A549 (cell line): ENCODE data around the gene ALDH16A1. TPM values are rescaled to one million over a fixed set of nuclear protein-coding genes. Genes with fewer than 3 reads are reported as not detected.
A peak's percentile ranks its signal among the peaks of the same experiment; 100 is the strongest.

Experiments used
- ATAC-seq, 2 experiments: fragments of 200-7000 bp in 1 of 2; fragments of >200 bp in 1 of 2; cut with Nextera tagmentation in 1 of 2; cut with Tn5 transposase in 1 of 2; 3 replicates each; pipeline versions ENCODE4 v1.8.0 to v1.9.1; 2018 to 2020; ENCODE audit warnings: mild to moderate bottlenecking in 1 of 2, moderate library complexity in 1 of 2
- CTCF ChIA-PET: fragments of 300-600 bp; sonication (Branson Sonifier 250); formaldehyde crosslinking; extraction: SDS; loops from one replicate; lab custom pipeline; 2021; ENCODE audit warnings: antibody characterized with exemption, inconsistent platforms; lab: Yijun Ruan, JAX
- POLR2A ChIA-PET: fragments of 350-600 bp; formaldehyde crosslinking; extraction: SDS; loops from one replicate; lab custom pipeline; 2021; ENCODE audit warnings: antibody characterized with exemption, inconsistent platforms; lab: Yijun Ruan, JAX
- DNase-seq, 2 experiments: peaks; one replicate each; pipeline versions ENCODE4 v3.0.0 to v3.0.0-alpha.2; 2011 to 2016; ENCODE audit warnings: low read depth in 1 of 2, low spot score in 1 of 2
- FAIRE-seq: peaks from 2 replicates; lab custom pipeline; 2011; peaks lifted over from hg19 to GRCh38; lab: Jason Lieb, UNC
- H3K27ac ChIP-seq, 2 experiments: fragments of >200 bp; sonication (Bioruptor Twin); formaldehyde crosslinking; 3 replicates each; pipeline ENCODE4 v1.5.1; 2016 to 2017
- H3K4me1 ChIP-seq: fragments of >200 bp; sonication (Bioruptor Twin); formaldehyde crosslinking; 3 replicates; pipeline ENCODE4 v1.6.1; 2016
- H3K4me2 ChIP-seq: fragments of >200 bp; sonication (Bioruptor Twin); formaldehyde crosslinking; 3 replicates; pipeline ENCODE4 v1.6.1; 2016
- H3K4me3 ChIP-seq: fragments of >200 bp; sonication (Bioruptor Twin); formaldehyde crosslinking; 3 replicates; pipeline ENCODE4 v1.5.1; 2016
- H3K9me3 ChIP-seq: fragments of >200 bp; sonication (Bioruptor Twin); formaldehyde crosslinking; 3 replicates; pipeline ENCODE4 v1.6.1; 2016
- CEBPB ChIP-seq, 2 experiments: fragments of >200 bp in 1 of 2; sonication (Bioruptor Twin) in 1 of 2; formaldehyde crosslinking in 1 of 2; IDR thresholded peaks; 2 replicates each; pipeline ENCODE4 v1.6.1; 2012 to 2016
- CTCF ChIP-seq: fragments of >200 bp; sonication (Bioruptor Twin); formaldehyde crosslinking; IDR thresholded peaks from 3 replicates; pipeline ENCODE4 v1.5.1; 2016
- E2F6 ChIP-seq: IDR thresholded peaks from 2 replicates; pipeline ENCODE4 v1.6.1; 2012; ENCODE audit warnings: low read depth, borderline replicate concordance
- EHMT2 ChIP-seq: fragments of 200-600 bp; sonication (generic); IDR thresholded peaks from 2 replicates; pipeline ENCODE4 v1.6.1; 2016; ENCODE audit warnings: antibody characterized with exemption, low read depth, mild to moderate bottlenecking, moderate library complexity
- HOXB5 ChIP-seq: fragments of 250-450 bp; sonication (Bioruptor Pico); IDR thresholded peaks from 2 replicates; pipeline ENCODE4 v1.5.0; 2020; ENCODE audit warnings: mild to moderate bottlenecking, moderate library complexity
- JUNB ChIP-seq: fragments of >200 bp; sonication (Bioruptor Twin); formaldehyde crosslinking; IDR thresholded peaks from 2 replicates; pipeline ENCODE4 v1.6.1; 2016
- KDM1A ChIP-seq: fragments of 200-600 bp; sonication (generic); IDR thresholded peaks from 2 replicates; pipeline ENCODE4 v1.6.1; 2016; ENCODE audit warnings: low read depth, mild to moderate bottlenecking
- MAZ ChIP-seq: fragments of 150-350 bp; IDR thresholded peaks from 2 replicates; pipeline ENCODE4 v1.6.1; 2014; ENCODE audit warnings: antibody characterized with exemption, low read depth, low read length, borderline replicate concordance
- PHF8 ChIP-seq: fragments of 200-600 bp; sonication (generic); IDR thresholded peaks from 2 replicates; pipeline ENCODE4 v1.6.1; 2016; ENCODE audit warnings: low read depth, mild to moderate bottlenecking, antibody characterized with exemption, moderate library complexity, borderline replicate concordance
- RAD21 ChIP-seq, 2 experiments: fragments of >200 bp in 1 of 2; sonication (Bioruptor Twin) in 1 of 2; formaldehyde crosslinking in 1 of 2; IDR thresholded peaks in 1 of 2; conservative IDR thresholded peaks in 1 of 2; 2 replicates in 1 of 2; 3 replicates in 1 of 2; pipeline ENCODE4 v1.6.1; 2012 to 2018; ENCODE audit warnings: inconsistent platforms in 1 of 2
- RCOR1 ChIP-seq: fragments of 150-350 bp; IDR thresholded peaks from 2 replicates; pipeline ENCODE4 v1.6.1; 2014; ENCODE audit warnings: antibody characterized with exemption, low read length, low read depth
- RFX5 ChIP-seq: fragments of 450-650 bp; IDR thresholded peaks from 2 replicates; pipeline ENCODE4 v1.7.1; 2014; ENCODE audit warnings: antibody characterized with exemption, mild to moderate bottlenecking, moderate library complexity
- RNF2 ChIP-seq: fragments of 200-600 bp; sonication (generic); IDR thresholded peaks from 2 replicates; pipeline ENCODE4 v1.6.1; 2016; ENCODE audit warnings: low read depth, mild to moderate bottlenecking, antibody characterized with exemption, moderate library complexity, borderline replicate concordance
- SMC3 ChIP-seq: fragments of >200 bp; sonication (Bioruptor Twin); formaldehyde crosslinking; IDR thresholded peaks from 3 replicates; pipeline ENCODE4 v1.6.1; 2018; ENCODE audit warnings: inconsistent platforms
- ZC3H11A ChIP-seq: fragments of 450-650 bp; IDR thresholded peaks from 2 replicates; pipeline ENCODE4 v1.6.1; 2014; ENCODE audit warnings: antibody characterized with exemption, mild to moderate bottlenecking
- ZFP36 ChIP-seq: fragments of 450-650 bp; IDR thresholded peaks from 2 replicates; pipeline ENCODE4 v1.6.1; 2014; ENCODE audit warnings: borderline replicate concordance; ENCODE audit not compliant: partially characterized antibody
- WGBS: methylation state at CpG from one replicate; pipeline ENCODE4 v1.1.6; 2017; ENCODE audit errors: missing lambda C conversion rate; 5-methylcytosine and 5-hydroxymethylcytosine counted together
- polyA plus RNA-seq, 4 experiments: library from polyadenylated mRNA; depleted of rRNA in 3 of 4; stranded (reverse); fragments of >200 nt; fragmentation: RNase III in 1 of 4; extraction: RNeasy Plus Mini Kit Qiagen cat#74134 plus additional on column Dnase treatment in 1 of 4; gene quantifications; 2 replicates in 3 of 4; 3 replicates in 1 of 4; pipeline ENCODE4 v1.2.3, GENCODE V29; 2011 to 2017

Gene ALDH16A1
- polyA plus RNA-seq, 2 of the 4 experiments (the other 2 are of a cell fraction), result 10.2 to 23.0 TPM

- H3K9me3 ChIP-seq, result no peaks in the 10 kb centered on the region
- ATAC-seq (peak; percentile 70 to 88), FAIRE-seq (no peak), DNase-seq (peak; percentile 80 to 82)
- H3K4me3 ChIP-seq, result no peak overlapping the region
- ChIA-PET POLR2A (interaction anchor here (0.5 to 1.2 kb wide), 6 partner anchors 12 to 199 kb away, joined by 3 to 12 read pairs (median 4); partner anchors contain the start of genes ALDH16A1 and RPS11), CTCF (interaction anchor here (0.5 to 5.0 kb wide), 18 partner anchors 9 to 250 kb away, joined by 3 to 97 read pairs (median 4); partner anchors contain the start of genes ALDH16A1 and PIH1D1)
- H3K27ac ChIP-seq, result peak overlapping the region; percentile 25 to 62; a peak in 3 of 6 replicates
- WGBS, result 45% methylated on average over 27 of the region's 27 CpGs
- peaks cover 21% of the 10 kb centered on the region for H3K4me1 ChIP-seq
- peak in 1 of 2 experiments; percentile 31; a peak in 3 of 5 replicates for TF ChIP-seq RAD21 (conservative IDR thresholded peaks at IDR 0.05 in 1 of 2, IDR thresholded peaks at IDR 0.05 in 1 of 2)
- TF ChIP-seq JUNB, result no peak
- 0 out of 2 replicates have a peak, but pooled peaks have one; percentile 42 for TF ChIP-seq MAZ
- TF ChIP-seq HOXB5, result no peak
- no peak for TF ChIP-seq RNF2
- peak; percentile 50 for TF ChIP-seq CTCF
- TF ChIP-seq SMC3, result peak; percentile 41; the same call in 2 of the 3 replicates
- TF ChIP-seq ZFP36, result peak; percentile 19
- TF ChIP-seq KDM1A, result no peak
- TF ChIP-seq E2F6, result 0 out of 2 replicates have a peak, but pooled peaks have one; percentile 26
- TF ChIP-seq PHF8, result no peak
- H3K4me2 ChIP-seq, result peak overlapping the region; percentile 70
Observed at GRCh38 chr19:49475995-49476880, 23.2 kb downstream of the ALDH16A1 start.

- CTCF ChIA-PET, result interaction anchor here (0.6 to 2.1 kb wide), 5 partner anchors 7 to 67 kb away, joined by 3 to 8 read pairs (median 4); partner anchors contain the start of gene RPL13A
- Histone ChIP-seq H3K4me2 (no peak overlapping the region), H3K27ac (no peak overlapping the region), H3K9me3 (no peaks in the 10 kb centered on the region), H3K4me1 (peaks cover 13% of the 10 kb centered on the region; the same call in 1 of the 3 replicates)
- FAIRE-seq, result no peak
- no peak for TF ChIP-seq RFX5
- peak; percentile 62 for TF ChIP-seq ZFP36
- TF ChIP-seq, all 56 proteins: peak for 1
- DNase-seq (no peak), ATAC-seq (no peak)
- WGBS, result 95% methylated on average over 8 of the region's 14 CpGs
- POLR2A ChIA-PET, result no interaction called here
- no peak overlapping the region for H3K4me3 ChIP-seq
Observed at GRCh38 chr19:49479975-49480628, 27.1 kb downstream of the ALDH16A1 start.

GRCh38 chr19:49481020-49481683, 28.1 kb downstream of the ALDH16A1 start:
- POLR2A ChIA-PET, result no interaction called here
- 86% methylated on average over 7 of the region's 7 CpGs for WGBS

More at GRCh38 chr19:49481020-49481683, 28.1 kb downstream of the ALDH16A1 start:
- H3K4me1 ChIP-seq, result peaks cover 6% of the 10 kb centered on the region; the same call in 1 of the 3 replicates
- H3K4me2 ChIP-seq, result no peak overlapping the region
- TF ChIP-seq CEBPB (IDR thresholded peaks at IDR 0.05) (no peak), EHMT2 (no peak), ZC3H11A (no peak), RCOR1 (no peak)
- no peaks in the 10 kb centered on the region for H3K9me3 ChIP-seq
- H3K4me3 ChIP-seq, result no peak overlapping the region
- H3K27ac ChIP-seq, result no peak overlapping the region
- ATAC-seq (peak; percentile 5 to 62; a peak in 4 of 6 replicates), DNase-seq (no peak), FAIRE-seq (no peak)
- CTCF ChIA-PET, result interaction anchor here (0.9 to 3.6 kb wide), 6 partner anchors 8 to 256 kb away, joined by 3 to 25 read pairs (median 5); partner anchors contain the start of gene FLT3LG
